K562 (cell line): ENCODE measurements around the gene MYO1H. TPM values are rescaled to one million over a fixed set of nuclear protein-coding genes. Genes with fewer than 3 reads are reported as not detected.
A peak's percentile ranks its signal among the peaks of the same experiment; 100 is the strongest.

Experiments
- CBX2 ChIP-seq: fragments of 200-600 bp; sonication (generic); IDR thresholded peaks from one replicate; pipeline ENCODE4 v1.6.1; 2012; ENCODE audit warnings: mild to moderate bottlenecking, low read length, inconsistent platforms; ENCODE audit not compliant: insufficient read depth, poor library complexity, severe bottlenecking
- CEBPG ChIP-seq, 3 experiments: fragments of 200-800 bp in 1 of 3; sonication (Bioruptor generic) in 1 of 3; sonication (generic) in 1 of 3; formaldehyde crosslinking in 1 of 3; IDR thresholded peaks in 2 of 3; conservative IDR thresholded peaks in 1 of 3; 2 replicates each; pipeline versions ENCODE4 v1.6.1 to v1.8.0; 2016 to 2022; ENCODE audit warnings: missing compliant biosample characterization in 2 of 3, missing genetic modification characterization in 2 of 3, mild to moderate bottlenecking in 1 of 3, missing genetic modification reagents in 1 of 3
- ELF1 ChIP-seq: fragments of 200-800 bp; sonication (Bioruptor generic); IDR thresholded peaks from 2 replicates; pipeline ENCODE4 v1.6.1; 2016; ENCODE audit warnings: missing genetic modification characterization, missing compliant biosample characterization
- FIP1L1 ChIP-seq: fragments of 200-400 bp; formaldehyde crosslinking; IDR thresholded peaks from 2 replicates; pipeline ENCODE4 v1.6.1; 2018; ENCODE audit warnings: mild to moderate bottlenecking, low read depth, low read length; ENCODE audit not compliant: poor library complexity, severe bottlenecking
- GATA2 ChIP-seq: sonication (generic); formaldehyde crosslinking; IDR thresholded peaks from 2 replicates; pipeline ENCODE4 v1.4.0; 2020; ENCODE audit warnings: mild to moderate bottlenecking, missing genetic modification reagents
- POLR3A ChIP-seq: IDR thresholded peaks from 2 replicates; pipeline ENCODE4 v1.6.1; 2011; ENCODE audit warnings: borderline replicate concordance, mild to moderate bottlenecking, moderate library complexity; ENCODE audit not compliant: insufficient read length, insufficient read depth; ENCODE audit errors: extremely low read depth
- SMARCC2 ChIP-seq: fragments of 450-650 bp; IDR thresholded peaks from 2 replicates; pipeline ENCODE4 v1.6.1; 2017; ENCODE audit warnings: antibody characterized with exemption, moderate library complexity, mild to moderate bottlenecking, low read depth
- TRIM28 ChIP-seq: fragments of 450-650 bp; IDR thresholded peaks from 2 replicates; pipeline ENCODE4 v1.6.1; 2017
- ZNF407 ChIP-seq: fragments of 450-650 bp; IDR thresholded peaks from 2 replicates; pipeline ENCODE4 v1.6.1; 2016; ENCODE audit warnings: low read depth
- ZNF41 ChIP-seq: fragments of 250-450 bp; sonication (Bioruptor Pico); conservative IDR thresholded peaks from 2 replicates; pipeline ENCODE4 v1.4.0; 2020; ENCODE audit warnings: mild to moderate bottlenecking
- polyA plus RNA-seq, 8 experiments: library from polyadenylated mRNA; depleted of rRNA in 4 of 8; stranded (reverse) in 5 of 8; unstranded in 3 of 8; fragments of >200 nt; fragmentation: Nextera tagmentation in 2 of 8; fragmentation: Illumina TruSeq in 1 of 8; extraction: Ambion mirVana in 2 of 8; extraction: Trizol in 1 of 8; gene quantifications; 2 replicates each; pipeline versions ENCODE4 v1.2.1 to v1.2.3, GENCODE V29; 2011 to 2014; ENCODE audit warnings: inconsistent platforms in 1 of 8, missing spikeins in 1 of 8
- total RNA-seq, 7 experiments: library from RNA; depleted of rRNA in 6 of 7; stranded (reverse); fragments of >200 nt in 6 of 7; fragmentation: Illumina TruSeq in 2 of 7; extraction: Trizol in 2 of 7; gene quantifications; 2 replicates each; pipeline versions ENCODE4 v1.2.1 to v1.2.3, GENCODE V29; 2011 to 2021; ENCODE audit warnings: low replicate concordance in 1 of 7

Gene MYO1H
- total and polyA plus RNA-seq, 9 of the 15 experiments (the other 6 are each of a cell fraction or from before 2014, with no cell fraction given), result not detected

- no peak for TF ChIP-seq ZNF407
- no peak for TF ChIP-seq POLR3A
- no peak for TF ChIP-seq SMARCC2
- peak; percentile 62 for TF ChIP-seq CBX2
- TF ChIP-seq ZNF41 (CRISPR knock-in tag), result peak; percentile 80; the same call in 1 of the 2 replicates
- no peak for TF ChIP-seq FIP1L1
- no peak for TF ChIP-seq TRIM28
- TF ChIP-seq GATA2, result no peak
- no peak for TF ChIP-seq CEBPG (CRISPR knock-in tag; IDR thresholded peaks at IDR 0.05)
- no peak for TF ChIP-seq CEBPG (tag; conservative IDR thresholded peaks at IDR 0.05 in 1 of 2, IDR thresholded peaks at IDR 0.05 in 1 of 2)
- no peak for TF ChIP-seq ELF1
Measured at GRCh38 chr12:109358154-109358869, 10.6 kb downstream of the MYO1H start (continued).
